Measurements from ENCODE around the gene DES. TPM values are rescaled to one million over a fixed set of nuclear protein-coding genes. Genes with fewer than 3 reads are reported as not detected.

DES gene
- total RNA-seq, 1 experiment from 2014 or later, result not detected

DNA sequence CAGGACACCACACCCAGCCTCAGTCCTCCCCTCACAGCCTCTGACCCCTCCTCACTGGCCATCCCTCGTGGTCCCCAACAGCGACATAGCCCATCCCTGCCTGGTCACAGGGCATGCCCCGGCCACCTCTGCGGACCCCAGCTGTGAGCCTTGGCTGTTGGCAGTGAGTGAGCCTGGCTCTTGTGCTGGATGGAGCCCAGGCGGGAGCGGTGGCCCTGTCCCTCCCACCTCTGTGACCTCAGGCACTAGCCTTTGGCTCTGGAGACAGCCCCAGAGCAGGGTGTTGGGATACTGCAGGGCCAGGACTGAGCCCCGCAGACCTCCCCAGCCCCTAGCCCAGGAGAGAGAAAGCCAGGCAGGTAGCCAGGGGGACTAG lies 7.9 kb downstream of the DES start:
- intact Hi-C loops (cut with micrococcal nuclease; ENCODE audit: unreplicated experiment), result no loop called here
- no peak overlapping the region for H3K4me3 Mint-ChIP-seq (ENCODE audit: low read depth, unreplicated experiment)
- H3K36me3 Mint-ChIP-seq (ENCODE audit: insufficient read depth, unreplicated experiment), result no peaks in the 10 kb centered on the region
- TF ChIP-seq, protein P1, sequence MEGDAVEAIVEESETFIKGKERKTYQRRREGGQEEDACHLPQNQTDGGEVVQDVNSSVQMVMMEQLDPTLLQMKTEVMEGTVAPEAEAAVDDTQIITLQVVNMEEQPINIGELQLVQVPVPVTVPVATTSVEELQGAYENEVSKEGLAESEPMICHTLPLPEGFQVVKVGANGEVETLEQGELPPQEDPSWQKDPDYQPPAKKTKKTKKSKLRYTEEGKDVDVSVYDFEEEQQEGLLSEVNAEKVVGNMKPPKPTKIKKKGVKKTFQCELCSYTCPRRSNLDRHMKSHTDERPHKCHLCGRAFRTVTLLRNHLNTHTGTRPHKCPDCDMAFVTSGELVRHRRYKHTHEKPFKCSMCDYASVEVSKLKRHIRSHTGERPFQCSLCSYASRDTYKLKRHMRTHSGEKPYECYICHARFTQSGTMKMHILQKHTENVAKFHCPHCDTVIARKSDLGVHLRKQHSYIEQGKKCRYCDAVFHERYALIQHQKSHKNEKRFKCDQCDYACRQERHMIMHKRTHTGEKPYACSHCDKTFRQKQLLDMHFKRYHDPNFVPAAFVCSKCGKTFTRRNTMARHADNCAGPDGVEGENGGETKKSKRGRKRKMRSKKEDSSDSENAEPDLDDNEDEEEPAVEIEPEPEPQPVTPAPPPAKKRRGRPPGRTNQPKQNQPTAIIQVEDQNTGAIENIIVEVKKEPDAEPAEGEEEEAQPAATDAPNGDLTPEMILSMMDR (IDR thresholded peaks at IDR 0.05; ENCODE audit: unreplicated experiment), result no peak
- CTCF ChIA-PET, result no interaction called here
- H3K4me1 Mint-ChIP-seq (ENCODE audit: low read depth, unreplicated experiment), result no peaks in the 10 kb centered on the region
- H3K27ac Mint-ChIP-seq (ENCODE audit: unreplicated experiment), result no peak overlapping the region
- no peaks in the 10 kb centered on the region for H3K9me3 Mint-ChIP-seq (ENCODE audit: low read depth, unreplicated experiment)
- BruUV-seq (replicated peaks), result no TSS peak
- DNase-seq, result no peak
- H3K27me3 Mint-ChIP-seq (ENCODE audit: unreplicated experiment), result peaks cover 49% of the 10 kb centered on the region

DNA sequence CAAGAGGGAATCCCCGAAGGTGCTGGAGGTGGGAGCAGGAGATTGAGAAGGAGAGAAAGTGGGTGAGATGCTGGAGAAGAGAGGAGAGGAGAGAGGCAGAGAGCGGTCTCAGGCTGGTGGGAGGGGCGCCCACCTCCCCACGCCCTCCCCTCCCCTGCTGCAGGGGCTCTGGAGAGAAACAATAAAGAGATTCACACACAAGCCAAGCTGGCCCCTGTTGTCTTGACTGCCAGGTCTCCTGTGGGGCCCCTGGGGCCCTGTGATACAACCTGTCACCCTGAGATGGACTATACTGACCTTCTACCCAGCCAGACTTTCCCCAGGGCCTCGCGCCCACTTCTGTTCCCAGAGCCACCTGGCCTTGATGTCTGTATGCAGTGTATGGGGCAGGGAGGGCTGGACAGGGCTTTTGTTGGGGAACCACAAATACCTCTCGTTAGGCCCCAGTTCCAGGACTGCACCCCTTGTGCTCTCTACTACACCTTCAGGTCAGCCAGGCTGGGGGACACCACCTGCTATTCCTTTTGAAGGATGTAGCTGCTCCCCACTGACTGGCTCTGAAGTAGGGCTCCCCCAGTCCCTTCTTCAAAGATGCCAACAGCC lies 8.5 kb downstream of the DES start:
- TF ChIP-seq, protein P1 (IDR thresholded peaks at IDR 0.05; ENCODE audit: unreplicated experiment), result no peak
- Mint-ChIP-seq H3K4me1 (ENCODE audit: low read depth, unreplicated experiment) (no peaks in the 10 kb centered on the region), H3K27me3 (ENCODE audit: unreplicated experiment) (peaks cover 49% of the 10 kb centered on the region), H3K4me3 (ENCODE audit: low read depth, unreplicated experiment) (no peak overlapping the region), H3K27ac (ENCODE audit: unreplicated experiment) (no peak overlapping the region), H3K9me3 (ENCODE audit: low read depth, unreplicated experiment) (no peaks in the 10 kb centered on the region), H3K36me3 (ENCODE audit: insufficient read depth, unreplicated experiment) (no peaks in the 10 kb centered on the region)
- no TSS peak for BruUV-seq (replicated peaks)
- intact Hi-C loops (cut with micrococcal nuclease; ENCODE audit: unreplicated experiment), result no loop called here
- CTCF ChIA-PET, result no interaction called here
- DNase-seq, result no peak

DNA sequence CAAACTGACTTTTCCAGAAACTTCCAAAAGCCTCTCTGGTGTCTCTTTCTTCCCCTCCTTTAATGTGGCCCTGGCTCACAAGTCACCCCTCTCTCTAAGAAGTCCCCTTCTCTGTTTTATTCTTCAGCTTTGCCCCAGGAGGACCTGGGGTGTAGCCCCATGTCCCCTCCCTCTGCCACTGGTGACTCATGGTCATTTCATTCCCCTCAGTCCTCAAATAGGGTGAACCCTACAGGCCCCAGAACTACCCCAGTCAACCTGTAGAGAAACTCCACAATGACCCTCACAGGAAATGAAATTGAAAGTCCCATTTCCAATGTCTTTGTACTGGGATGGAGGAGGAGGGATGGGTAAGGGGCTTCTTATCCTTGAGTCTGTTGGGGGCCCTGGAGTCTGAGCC lies 10.3 kb downstream of the DES start:
- H3K27me3 Mint-ChIP-seq (ENCODE audit: unreplicated experiment), result peaks cover 44% of the 10 kb centered on the region

DNA sequence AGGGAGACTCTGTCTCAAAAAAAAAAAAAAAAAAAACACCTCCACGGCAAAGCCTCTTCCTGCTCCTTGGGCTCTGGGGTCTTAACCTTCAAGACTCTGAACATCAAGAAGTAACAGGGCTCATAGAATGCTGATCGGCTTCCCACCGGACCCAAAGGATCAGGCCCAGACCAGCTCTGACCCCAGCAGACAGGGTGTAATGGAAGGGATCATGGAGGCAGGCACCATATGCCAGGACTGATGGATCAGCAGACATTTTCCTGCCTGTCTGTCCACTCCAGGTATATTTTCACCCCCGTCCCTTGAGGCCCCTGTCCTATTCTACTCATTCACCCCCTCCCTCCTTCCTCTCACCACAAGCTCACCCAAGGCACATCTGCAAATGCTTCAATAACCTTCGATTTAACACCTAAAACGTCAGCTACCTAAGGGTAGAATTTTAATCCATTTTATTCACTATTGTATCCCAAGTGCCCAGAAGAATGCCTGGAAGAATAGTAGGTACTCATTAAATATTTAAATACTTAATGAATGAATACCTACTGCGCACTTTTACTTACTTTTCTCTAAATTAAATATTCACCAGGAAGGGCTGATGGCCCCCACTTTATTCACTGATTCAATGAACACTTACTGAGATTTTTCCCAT lies 11.9 kb downstream of the DES start:
- CTCF ChIA-PET, result interaction anchor here (0.6 to 3.2 kb wide), 12 partner anchors 10 to 450 kb away, joined by 3 to 16 read pairs (median 4); no protein-coding TSS in a partner anchor
- Mint-ChIP-seq H3K9me3 (ENCODE audit: low read depth, unreplicated experiment) (no peaks in the 10 kb centered on the region), H3K36me3 (ENCODE audit: insufficient read depth, unreplicated experiment) (no peaks in the 10 kb centered on the region), H3K27me3 (ENCODE audit: unreplicated experiment) (peaks cover 28% of the 10 kb centered on the region), H3K27ac (ENCODE audit: unreplicated experiment) (no peak overlapping the region), H3K4me3 (ENCODE audit: low read depth, unreplicated experiment) (no peak overlapping the region), H3K4me1 (ENCODE audit: low read depth, unreplicated experiment) (no peaks in the 10 kb centered on the region)
- TF ChIP-seq, protein P1 (IDR thresholded peaks at IDR 0.05; ENCODE audit: unreplicated experiment), result no peak
- no peak for DNase-seq
- BruUV-seq (replicated peaks), result no TSS peak
- intact Hi-C loops (cut with micrococcal nuclease; ENCODE audit: unreplicated experiment), result loop anchor here (1.0 kb wide), 1 partner anchor 27 kb away; no protein-coding TSS in a partner anchor

More for the DNA sequence above, 10.3 kb downstream of the DES start:
- no TSS peak for BruUV-seq (replicated peaks)
- Mint-ChIP-seq H3K9me3 (ENCODE audit: low read depth, unreplicated experiment) (no peaks in the 10 kb centered on the region), H3K4me3 (ENCODE audit: low read depth, unreplicated experiment) (no peak overlapping the region), H3K36me3 (ENCODE audit: insufficient read depth, unreplicated experiment) (no peaks in the 10 kb centered on the region), H3K27ac (ENCODE audit: unreplicated experiment) (no peak overlapping the region), H3K4me1 (ENCODE audit: low read depth, unreplicated experiment) (no peaks in the 10 kb centered on the region)
- TF ChIP-seq, protein P1 (IDR thresholded peaks at IDR 0.05; ENCODE audit: unreplicated experiment), result no peak
- CTCF ChIA-PET, result interaction anchor here (3.2 kb wide), 1 partner anchor 101 kb away, joined by 16 read pairs; no protein-coding TSS in a partner anchor
- intact Hi-C loops (cut with micrococcal nuclease; ENCODE audit: unreplicated experiment), result no loop called here
- no peak for DNase-seq
